Lung (tissue), 12 donors: ENCODE measurements around the gene TREML4. TPM values are rescaled to one million over a fixed set of nuclear protein-coding genes. Genes with fewer than 3 reads are reported as not detected.

ENCODE experiments used
- ATAC-seq: fragments of 200-7000 bp; cut with Tn5 transposase; one replicate; pipeline ENCODE4 v1.9.1; 2020; ENCODE audit warnings: moderate number of reproducible peaks; ENCODE audit not compliant: insufficient read depth, low FRiP score
- DNase-seq, 3 donors: peaks; one replicate each; pipeline ENCODE4 v3.0.0-alpha.2; 2013 to 2017
- H3K27ac ChIP-seq, 2 donors: one replicate each; pipeline ENCODE4 v1.5.1; 2013; ENCODE audit warnings: mild to moderate bottlenecking in 2 of 2, moderate library complexity in 2 of 2, control low read depth in 1 of 2, inconsistent platforms in 1 of 2, low read depth in 1 of 2, low read length in 1 of 2
- H3K27me3 ChIP-seq, 3 donors: one replicate each; pipeline ENCODE4 v1.5.1; 2013; ENCODE audit warnings: low read length in 2 of 3; ENCODE audit not compliant: control insufficient read depth in 3 of 3, insufficient read depth in 3 of 3
- H3K36me3 ChIP-seq, 4 donors: one replicate each; pipeline ENCODE4 v1.5.1; 2013; ENCODE audit warnings: low read length in 4 of 4, mild to moderate bottlenecking in 1 of 4, moderate library complexity in 1 of 4; ENCODE audit not compliant: control insufficient read depth in 4 of 4, insufficient read depth in 4 of 4
- H3K4me1 ChIP-seq, 5 donors: one replicate each; pipeline ENCODE4 v1.5.1; 2013; ENCODE audit warnings: low read length in 5 of 5, mild to moderate bottlenecking in 2 of 5, moderate library complexity in 1 of 5; ENCODE audit not compliant: control insufficient read depth in 5 of 5, insufficient read depth in 5 of 5
- H3K4me3 ChIP-seq: one replicate; pipeline ENCODE4 v1.5.1; 2013; ENCODE audit warnings: mild to moderate bottlenecking, control low read depth, moderate library complexity
- H3K9ac ChIP-seq, 2 donors: one replicate each; pipeline ENCODE4 v1.5.1; 2013; ENCODE audit warnings: low read length in 2 of 2, control low read depth in 1 of 2; ENCODE audit not compliant: insufficient read depth in 1 of 2
- H3K9me3 ChIP-seq, 4 donors: one replicate each; pipeline ENCODE4 v1.5.1; 2013; ENCODE audit warnings: low read length in 3 of 4, mild to moderate bottlenecking in 1 of 4, moderate library complexity in 1 of 4; ENCODE audit not compliant: control insufficient read depth in 4 of 4, insufficient read depth in 3 of 4
- WGBS, 2 donors: extraction: QIAGEN DNeasy Blood & Tissue Kit; methylation state at CpG; one replicate each; pipeline ENCODE4 v1.1.7; 2013; 5-methylcytosine and 5-hydroxymethylcytosine counted together
- polyA plus RNA-seq, 2 donors: library from polyadenylated mRNA; stranded (reverse); fragments of 200-250 nt; gene quantifications; one replicate each; pipeline ENCODE4 v1.2.1, GENCODE V29; 2013
- total RNA-seq, 2 donors: library from RNA; depleted of rRNA in 1 of 2; stranded (reverse); fragments of >200 nt in 1 of 2; gene quantifications; one replicate each; pipeline ENCODE4 v1.2.1, GENCODE V29; 2014 to 2021
- TF ChIP-seq, protein P1 (sequence below): IDR thresholded peaks from 2 replicates; pipeline ENCODE4 v1.5.1; 2012; ENCODE audit warnings: mild to moderate bottlenecking; ENCODE audit errors: control extremely low read depth, extremely low read depth
- donor health status: control.
- donor health status: control.
- donor health status: Bipolar disorder and iron deficiency.
- donor health status: healthy.
- donor health status: DM: yes; HTN: yes; CAD: no.

Gene TREML4
- total and polyA plus RNA-seq, 4 donors: 1.3 to 5.8 TPM; not detected in 2

DNA sequence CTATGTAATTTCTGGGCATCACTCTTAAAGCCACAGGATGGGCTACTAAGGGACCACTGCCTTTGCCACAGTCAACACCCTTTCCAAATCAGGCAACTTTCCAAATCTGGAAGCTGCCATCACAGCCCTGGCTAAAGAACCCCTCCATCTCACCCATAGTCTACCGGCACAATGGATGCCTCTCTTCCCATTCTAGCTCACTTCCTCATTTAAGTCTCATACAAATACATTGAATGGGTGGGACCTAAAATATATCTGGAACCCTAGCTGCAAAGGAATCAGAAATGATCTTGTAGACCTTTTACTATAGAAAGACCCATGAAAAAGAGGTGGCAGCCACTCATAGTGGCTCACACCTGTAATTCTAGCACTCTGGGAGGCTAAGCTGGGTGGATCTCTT lies 3.3 kb upstream of the TREML4 start:
- Histone ChIP-seq H3K4me1 (no peaks in the 10 kb centered on the region), H3K36me3 (no peaks in the 10 kb centered on the region), H3K4me3 (no peak overlapping the region), H3K9me3 (no peaks in the 10 kb centered on the region), H3K27ac (no peak overlapping the region), H3K27me3 (peaks cover 0 to 2% (median 2%) of the 10 kb centered on the region in 3 donors), H3K9ac (no peak overlapping the region)
- TF ChIP-seq, protein P1, sequence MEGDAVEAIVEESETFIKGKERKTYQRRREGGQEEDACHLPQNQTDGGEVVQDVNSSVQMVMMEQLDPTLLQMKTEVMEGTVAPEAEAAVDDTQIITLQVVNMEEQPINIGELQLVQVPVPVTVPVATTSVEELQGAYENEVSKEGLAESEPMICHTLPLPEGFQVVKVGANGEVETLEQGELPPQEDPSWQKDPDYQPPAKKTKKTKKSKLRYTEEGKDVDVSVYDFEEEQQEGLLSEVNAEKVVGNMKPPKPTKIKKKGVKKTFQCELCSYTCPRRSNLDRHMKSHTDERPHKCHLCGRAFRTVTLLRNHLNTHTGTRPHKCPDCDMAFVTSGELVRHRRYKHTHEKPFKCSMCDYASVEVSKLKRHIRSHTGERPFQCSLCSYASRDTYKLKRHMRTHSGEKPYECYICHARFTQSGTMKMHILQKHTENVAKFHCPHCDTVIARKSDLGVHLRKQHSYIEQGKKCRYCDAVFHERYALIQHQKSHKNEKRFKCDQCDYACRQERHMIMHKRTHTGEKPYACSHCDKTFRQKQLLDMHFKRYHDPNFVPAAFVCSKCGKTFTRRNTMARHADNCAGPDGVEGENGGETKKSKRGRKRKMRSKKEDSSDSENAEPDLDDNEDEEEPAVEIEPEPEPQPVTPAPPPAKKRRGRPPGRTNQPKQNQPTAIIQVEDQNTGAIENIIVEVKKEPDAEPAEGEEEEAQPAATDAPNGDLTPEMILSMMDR: no peak
- no peak for DNase-seq
- 58 to 79% methylated on average over 1 of the region's 1 CpG for WGBS, 2 donors
- no peak for ATAC-seq

DNA sequence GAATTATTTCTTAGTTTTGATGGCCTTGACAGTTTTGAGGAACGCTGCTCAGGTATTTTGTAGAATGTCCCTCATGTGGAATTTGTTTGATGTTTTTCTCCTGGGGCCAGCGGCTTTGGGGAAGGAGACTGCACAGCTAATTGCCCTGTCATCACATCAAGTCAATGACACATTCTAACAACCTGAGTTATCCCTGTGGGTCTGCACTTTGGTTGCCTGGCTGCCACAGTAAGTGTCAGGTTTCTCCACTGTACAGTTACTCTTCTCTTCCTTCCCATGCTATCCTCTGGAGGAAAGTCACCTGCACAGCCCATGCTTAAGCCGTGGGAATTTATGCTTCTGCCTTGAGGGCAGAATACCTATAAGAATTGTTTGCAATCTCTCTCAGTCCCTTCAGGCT lies 1.4 kb upstream of the TREML4 start:
- TF ChIP-seq, protein P1: no peak
- no peaks in the 10 kb centered on the region for H3K9me3 ChIP-seq
- no peak overlapping the region for H3K4me3 ChIP-seq
- peaks cover 0 to 2% (median 2%) of the 10 kb centered on the region in 3 donors for H3K27me3 ChIP-seq
- H3K9ac ChIP-seq: no peak overlapping the region
- H3K4me1 ChIP-seq: no peaks in the 10 kb centered on the region
- 57 to 74% methylated on average over 3 of the region's 3 CpGs for WGBS, 2 donors
- DNase-seq (no peak), ATAC-seq (no peak)
- no peaks in the 10 kb centered on the region for H3K36me3 ChIP-seq
- no peak overlapping the region for H3K27ac ChIP-seq

DNA sequence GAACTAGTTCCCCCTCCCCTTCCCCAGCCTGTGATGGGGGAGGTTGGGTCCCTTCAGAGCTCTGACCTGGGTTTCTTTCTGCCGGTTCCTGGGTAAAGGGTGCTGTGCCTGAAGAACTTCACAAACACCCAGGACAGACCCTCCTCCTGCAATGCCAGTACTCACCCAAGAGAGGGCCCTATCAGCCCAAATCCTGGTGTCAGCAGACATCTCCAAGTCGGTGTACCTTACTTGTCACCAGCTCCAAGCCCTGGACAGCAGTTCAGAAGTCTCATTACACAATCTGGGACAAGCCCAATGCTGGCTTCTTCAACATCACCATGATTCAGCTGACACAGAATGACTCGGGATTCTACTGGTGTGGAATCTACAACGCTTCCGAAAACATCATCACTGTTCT lies 467 bp downstream of the TREML4 start:
- no peak overlapping the region for H3K27ac ChIP-seq
- ATAC-seq (no peak), DNase-seq (no peak)
- H3K9ac ChIP-seq: no peak overlapping the region
- H3K36me3 ChIP-seq: no peaks in the 10 kb centered on the region
- H3K4me1 ChIP-seq: no peaks in the 10 kb centered on the region
- WGBS, 2 donors: 34 to 46% methylated on average over 5 of the region's 5 CpGs
- peaks cover 0 to 7% (median 2%) of the 10 kb centered on the region in 3 donors for H3K27me3 ChIP-seq
- H3K4me3 ChIP-seq: no peak overlapping the region
- TF ChIP-seq, protein P1: no peak
- peaks cover 0 to 2% (median 0%) of the 10 kb centered on the region in 4 donors for H3K9me3 ChIP-seq

DNA sequence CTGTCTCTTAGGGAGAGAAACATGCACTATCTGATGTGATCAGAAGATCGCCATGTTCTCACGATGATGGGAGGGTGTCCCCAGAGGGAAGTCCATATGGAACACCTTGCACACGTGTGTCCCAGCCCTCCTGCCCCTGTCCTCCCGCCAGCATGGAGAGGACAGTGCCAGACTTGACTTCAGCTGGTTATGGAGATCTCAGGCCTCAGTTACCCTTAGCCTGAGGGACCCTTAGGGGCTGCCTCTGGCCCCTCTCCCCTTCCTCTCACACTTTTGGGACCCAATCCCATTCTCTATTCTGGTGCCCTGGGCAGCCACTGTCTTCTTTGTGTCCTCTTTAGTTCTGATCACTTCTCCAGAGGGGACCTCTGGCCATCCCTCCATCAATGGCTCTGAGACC lies 1.6 kb downstream of the TREML4 start:
- Histone ChIP-seq H3K36me3 (no peaks in the 10 kb centered on the region), H3K4me1 (no peaks in the 10 kb centered on the region), H3K9ac (no peak overlapping the region), H3K9me3 (peaks cover 0 to 2% (median 0%) of the 10 kb centered on the region in 4 donors), H3K4me3 (no peak overlapping the region), H3K27ac (no peak overlapping the region), H3K27me3 (peaks cover 0 to 7% (median 2%) of the 10 kb centered on the region in 3 donors)
- ATAC-seq: no peak
- WGBS, 2 donors: 89 to 98% methylated on average over 4 of the region's 4 CpGs
- TF ChIP-seq, protein P1: no peak
- DNase-seq: no peak
